HepG2 (cell line): ENCODE data around the gene FAM210A. TPM values are rescaled to one million over a fixed set of nuclear protein-coding genes. Genes with fewer than 3 reads are reported as not detected.

Source experiments
- ATAC-seq: fragments of 200-7000 bp; cut with Tn5 transposase; 3 replicates; pipeline ENCODE4 v1.9.1; 2020; ENCODE audit warnings: mild to moderate bottlenecking, moderate library complexity
- BruUV-seq: library from RNA; stranded (reverse); fragments of 400-500 nt; replicated peaks from 2 replicates; lab custom pipeline; 2021; lab: Mats Ljungman, UMichigan
- CTCF ChIA-PET: fragments of 300-600 bp; formaldehyde crosslinking; extraction: SDS; loops from one replicate; lab custom pipeline; 2021; ENCODE audit warnings: low total read pairs, inconsistent platforms, low intra/inter-chr PET ratio; lab: Yijun Ruan, JAX
- POLR2A ChIA-PET: fragments of 350-600 bp; sonication (Branson Sonifier 250); formaldehyde crosslinking; loops from one replicate; lab custom pipeline; 2020; ENCODE audit warnings: antibody characterized with exemption, inconsistent platforms; lab: Yijun Ruan, JAX
- DNase-seq: peaks from one replicate; pipeline ENCODE4 v3.0.0-alpha.2; 2015; ENCODE audit warnings: low spot score
- FAIRE-seq: peaks from 3 replicates; lab custom pipeline; 2011; peaks lifted over from hg19 to GRCh38; lab: Jason Lieb, UNC
- H2AFZ ChIP-seq: one replicate; pipeline ENCODE4 v1.6.1; 2011; ENCODE audit warnings: low read length, inconsistent platforms
- H3K27ac ChIP-seq: fragments of 300-600 bp; 3 replicates; pipeline ENCODE4 v1.8.0; 2011; ENCODE audit warnings: mixed run types, mild to moderate bottlenecking, mixed read lengths, low read length, inconsistent platforms; ENCODE audit not compliant: insufficient read depth; ENCODE audit errors: extremely low read length
- H3K27me3 ChIP-seq, 2 experiments: fragments of 200-600 bp in 1 of 2; 2 replicates in 1 of 2; 3 replicates in 1 of 2; pipeline versions ENCODE4 v1.6.0 to v1.8.0; 2011; ENCODE audit warnings: low read length in 2 of 2, mild to moderate bottlenecking in 2 of 2, moderate library complexity in 2 of 2, inconsistent platforms in 1 of 2; ENCODE audit not compliant: insufficient read depth in 2 of 2, control insufficient read depth in 1 of 2
- H3K36me3 ChIP-seq, 2 experiments: fragments of 200-600 bp in 1 of 2; replicated peaks in 1 of 2; 2 replicates in 1 of 2; 3 replicates in 1 of 2; pipeline versions ENCODE4 v1.5.1 to v1.8.0; 2011; ENCODE audit warnings: low read length in 2 of 2, inconsistent platforms in 1 of 2; ENCODE audit not compliant: insufficient read depth in 2 of 2, control insufficient read depth in 1 of 2
- H3K4me1 ChIP-seq: 2 replicates; pipeline ENCODE4 v1.5.1; 2012; ENCODE audit warnings: low read length, inconsistent platforms; ENCODE audit not compliant: insufficient read depth
- H3K4me2 ChIP-seq: 2 replicates; pipeline ENCODE4 v1.6.0; 2011; ENCODE audit warnings: low read depth, low read length, inconsistent platforms
- H3K4me3 ChIP-seq, 3 experiments: fragments of 200-600 bp in 1 of 3; sonication (generic), shearing (Covaris generic) in 1 of 3; replicated peaks in 1 of 3; 2 replicates each; pipeline ENCODE4 v1.5.1; 2011 to 2016; ENCODE audit warnings: low read length in 3 of 3, inconsistent platforms in 2 of 3, low read depth in 2 of 3, mild to moderate bottlenecking in 2 of 3, control low read depth in 1 of 3, mixed read lengths in 1 of 3; ENCODE audit not compliant: insufficient read depth in 1 of 3
- H3K79me2 ChIP-seq: one replicate; pipeline ENCODE4 v1.6.1; 2011; ENCODE audit warnings: low read length, inconsistent platforms; ENCODE audit not compliant: insufficient read depth
- H3K9ac ChIP-seq: 2 replicates; pipeline ENCODE4 v1.6.0; 2011; ENCODE audit warnings: mild to moderate bottlenecking, low read depth, low read length, inconsistent platforms; ENCODE audit not compliant: insufficient read depth
- H3K9me3 ChIP-seq: 2 replicates; pipeline ENCODE4 v1.5.1; 2012; ENCODE audit warnings: mild to moderate bottlenecking, low read length
- H4K20me1 ChIP-seq: 2 replicates; pipeline ENCODE4 v1.6.0; 2011; ENCODE audit warnings: inconsistent platforms, mild to moderate bottlenecking, low read length, moderate library complexity; ENCODE audit not compliant: insufficient read depth
- FOXJ3 ChIP-seq: sonication (generic); formaldehyde crosslinking; IDR thresholded peaks from 2 replicates; pipeline ENCODE4 v1.4.0; 2020; ENCODE audit warnings: missing genetic modification reagents, mild to moderate bottlenecking, borderline replicate concordance
- FUBP1 ChIP-seq: sonication (generic); formaldehyde crosslinking; IDR thresholded peaks from 2 replicates; pipeline ENCODE4 v1.5.1; 2020; ENCODE audit warnings: missing genetic modification reagents, mild to moderate bottlenecking, borderline replicate concordance
- HNRNPL ChIP-seq: fragments of 200-400 bp; formaldehyde crosslinking; IDR thresholded peaks from 2 replicates; pipeline ENCODE4 v1.6.1; 2017; ENCODE audit warnings: mild to moderate bottlenecking, low read depth, low read length
- NFIB ChIP-seq: sonication (generic); formaldehyde crosslinking; IDR thresholded peaks from 2 replicates; pipeline ENCODE4 v1.9.0; 2021; ENCODE audit warnings: missing genetic modification reagents, mild to moderate bottlenecking, borderline replicate concordance
- PBX2 ChIP-seq: IDR thresholded peaks from 2 replicates; pipeline ENCODE4 v1.6.1; 2016; ENCODE audit warnings: control low read depth
- SIN3B ChIP-seq: fragments of 150-350 bp; IDR thresholded peaks from 2 replicates; pipeline ENCODE4 v1.6.1; 2014; ENCODE audit warnings: low read length
- ZBTB38 ChIP-seq: sonication (generic); formaldehyde crosslinking; IDR thresholded peaks from 2 replicates; pipeline ENCODE4 v1.5.1; 2020; ENCODE audit warnings: mild to moderate bottlenecking, missing genetic modification reagents
- ZNF329 ChIP-seq: sonication (generic); formaldehyde crosslinking; IDR thresholded peaks from 2 replicates; pipeline ENCODE4 v1.9.0; 2021; ENCODE audit warnings: low read depth, mild to moderate bottlenecking, missing genetic modification reagents
- ZNF354B ChIP-seq: sonication (generic); formaldehyde crosslinking; IDR thresholded peaks from 2 replicates; pipeline ENCODE4 v1.8.0; 2022; ENCODE audit warnings: mild to moderate bottlenecking, missing genetic modification reagents
- ZNF414 ChIP-seq: sonication (generic); formaldehyde crosslinking; IDR thresholded peaks from 2 replicates; pipeline ENCODE4 v1.5.0; 2020; ENCODE audit warnings: missing genetic modification reagents
- ZNF720 ChIP-seq: sonication (generic); formaldehyde crosslinking; IDR thresholded peaks from 2 replicates; pipeline ENCODE4 v1.4.0; 2020; ENCODE audit warnings: missing genetic modification reagents
- ZSCAN21 ChIP-seq: sonication (generic); formaldehyde crosslinking; IDR thresholded peaks from 2 replicates; pipeline ENCODE4 v1.8.0; 2022; ENCODE audit warnings: mild to moderate bottlenecking, missing genetic modification reagents, moderate library complexity, borderline replicate concordance
- WGBS: methylation state at CpG from one replicate; pipeline ENCODE4 v1.1.6; 2017; ENCODE audit warnings: low lambda C conversion rate; 5-methylcytosine and 5-hydroxymethylcytosine counted together
- in situ Hi-C: cut with HindIII; loops from 2 replicates; pipeline ENCODE4 v1.10.0; 2017; ENCODE audit warnings: low pct_unique_long_range_greater_than_20kb; ENCODE audit not compliant: extremely low pct_ligation_motif_present
- intact Hi-C: fragments of 100-400 bp; cut with micrococcal nuclease; formaldehyde crosslinking; loops from one replicate; pipeline ENCODE4 v1.10.0; 2022; ENCODE audit not compliant: unreplicated experiment
- polyA plus RNA-seq, 8 experiments: library from polyadenylated mRNA; depleted of rRNA in 3 of 8; stranded (reverse) in 7 of 8; unstranded in 1 of 8; fragments of >200 nt; fragmentation: Illumina TruSeq in 4 of 8; extraction: Trizol in 4 of 8; gene quantifications; 2 replicates each; pipeline versions ENCODE4 v1.2.1 to v1.2.3, GENCODE V29; 2011 to 2016; ENCODE audit warnings: low read depth in 4 of 8, missing spikeins in 1 of 8, mixed read lengths in 1 of 8; ENCODE audit not compliant: insufficient read depth in 1 of 8
- total RNA-seq, 5 experiments: library from RNA; depleted of rRNA; stranded (reverse); fragments of >200 nt; fragmentation: Illumina TruSeq; extraction: Trizol; gene quantifications; 2 replicates each; pipeline ENCODE4 v1.2.3, GENCODE V29; 2016; ENCODE audit warnings: low read depth in 1 of 5
- TF ChIP-seq, protein P1 (sequence below): sonication (generic); formaldehyde crosslinking; IDR thresholded peaks from 2 replicates; pipeline ENCODE4 v1.5.0; 2020; ENCODE audit warnings: missing genetic modification reagents
- TF ChIP-seq, protein P2 (sequence below): IDR thresholded peaks from 2 replicates; pipeline ENCODE4 v1.6.1; 2016

The FAM210A gene
- total and polyA plus RNA-seq, 2 of the 13 experiments (the other 11 are each of a cell fraction or from before 2014, with no cell fraction given) = 33.2 to 37.5 TPM

DNA sequence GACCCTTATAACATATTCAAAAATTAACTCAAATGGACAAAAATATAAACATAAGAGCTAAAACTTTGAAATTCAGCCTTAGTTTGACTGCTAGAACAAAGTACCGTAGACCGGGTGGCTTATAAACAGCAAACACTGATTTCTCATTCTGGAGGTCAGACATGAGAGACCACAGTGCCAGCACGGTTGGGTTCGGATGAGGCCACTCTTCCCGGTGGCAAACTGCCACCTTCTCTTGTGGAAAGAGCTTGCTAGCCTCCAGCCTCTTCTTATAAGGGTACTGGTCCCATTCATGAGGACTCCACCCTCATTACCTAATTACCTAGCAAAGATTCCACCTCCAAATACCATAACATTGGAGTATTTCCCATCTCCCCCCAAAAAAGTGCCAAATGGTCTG is 91.3 kb downstream of the FAM210A start (continued):
- TF ChIP-seq SIN3B = no peak
- TF ChIP-seq HNRNPL = no peak
- TF ChIP-seq NFIB (CRISPR knock-in tag) = no peak
- TF ChIP-seq, all 625 proteins: peak for 0

DNA sequence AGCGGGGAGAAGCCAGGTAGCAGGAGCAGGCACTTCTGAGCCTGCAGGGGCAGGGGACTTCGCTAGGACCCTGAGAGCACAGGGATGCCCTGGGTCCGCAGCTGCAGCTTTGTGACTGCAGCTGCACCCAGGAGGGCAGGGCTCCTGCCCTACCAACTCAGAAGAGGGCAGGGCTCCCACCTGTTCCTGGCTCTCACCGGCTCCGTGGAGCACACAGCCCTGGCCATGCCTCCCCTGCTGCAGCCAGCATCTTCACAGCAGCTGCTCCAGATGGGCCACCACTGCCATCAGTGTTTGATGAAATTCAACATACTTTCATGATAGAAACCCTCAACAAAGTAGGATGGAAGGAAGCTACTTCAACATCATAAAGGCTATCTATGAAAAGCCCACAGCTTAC is 92.7 kb downstream of the FAM210A start:
- TF ChIP-seq PBX2 (CRISPR knock-in tag) (no peak), FUBP1 (CRISPR knock-in tag) (no peak), FOXJ3 (CRISPR knock-in tag) (no peak), ZSCAN21 (no peak), ZNF720 (no peak), ZNF329 (CRISPR knock-in tag) (no peak), NFIB (CRISPR knock-in tag) (no peak), ZNF354B (no peak), ZBTB38 (CRISPR knock-in tag) (no peak), ZNF414 (CRISPR knock-in tag) (no peak)
- TF ChIP-seq, protein P1, sequence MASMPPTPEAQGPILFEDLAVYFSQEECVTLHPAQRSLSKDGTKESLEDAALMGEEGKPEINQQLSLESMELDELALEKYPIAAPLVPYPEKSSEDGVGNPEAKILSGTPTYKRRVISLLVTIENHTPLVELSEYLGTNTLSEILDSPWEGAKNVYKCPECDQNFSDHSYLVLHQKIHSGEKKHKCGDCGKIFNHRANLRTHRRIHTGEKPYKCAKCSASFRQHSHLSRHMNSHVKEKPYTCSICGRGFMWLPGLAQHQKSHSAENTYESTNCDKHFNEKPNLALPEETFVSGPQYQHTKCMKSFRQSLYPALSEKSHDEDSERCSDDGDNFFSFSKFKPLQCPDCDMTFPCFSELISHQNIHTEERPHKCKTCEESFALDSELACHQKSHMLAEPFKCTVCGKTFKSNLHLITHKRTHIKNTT = no peak
- TF ChIP-seq, protein P2, sequence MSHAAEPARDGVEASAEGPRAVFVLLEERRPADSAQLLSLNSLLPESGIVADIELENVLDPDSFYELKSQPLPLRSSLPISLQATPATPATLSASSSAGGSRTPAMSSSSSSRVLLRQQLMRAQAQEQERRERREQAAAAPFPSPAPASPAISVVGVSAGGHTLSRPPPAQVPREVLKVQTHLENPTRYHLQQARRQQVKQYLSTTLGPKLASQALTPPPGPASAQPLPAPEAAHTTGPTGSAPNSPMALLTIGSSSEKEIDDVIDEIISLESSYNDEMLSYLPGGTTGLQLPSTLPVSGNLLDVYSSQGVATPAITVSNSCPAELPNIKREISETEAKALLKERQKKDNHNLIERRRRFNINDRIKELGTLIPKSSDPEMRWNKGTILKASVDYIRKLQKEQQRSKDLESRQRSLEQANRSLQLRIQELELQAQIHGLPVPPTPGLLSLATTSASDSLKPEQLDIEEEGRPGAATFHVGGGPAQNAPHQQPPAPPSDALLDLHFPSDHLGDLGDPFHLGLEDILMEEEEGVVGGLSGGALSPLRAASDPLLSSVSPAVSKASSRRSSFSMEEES (CRISPR knock-in tag) = no peak
- TF ChIP-seq, all 625 proteins: peak for 0
- WGBS = 100% methylated on average over 1 of the region's 5 CpGs
- H3K79me2 ChIP-seq = no peaks in the 10 kb centered on the region
- no peak overlapping the region for H3K4me2 ChIP-seq
- H3K36me3 ChIP-seq = no peaks in the 10 kb centered on the region
- DNase-seq = no peak
- H3K4me1 ChIP-seq = peaks cover 5% of the 10 kb centered on the region
- no peak overlapping the region for H2AFZ ChIP-seq
- H3K9ac ChIP-seq = no peak overlapping the region
- no TSS peak for BruUV-seq
- no peak overlapping the region for H3K4me3 ChIP-seq
- FAIRE-seq = no peak
- ChIA-PET CTCF (no interaction called here), POLR2A (no interaction called here)
- ATAC-seq = no peak
- intact Hi-C loops = loop anchor here (5.0 kb wide), 3 partner anchors 76 to 641 kb away; partner anchors contain the start of genes CEP192 and LDLRAD4
- no peak overlapping the region for H3K27ac ChIP-seq
- no peaks in the 10 kb centered on the region; a peak in 1 of 5 replicates for H3K27me3 ChIP-seq
- no peaks in the 10 kb centered on the region for H3K9me3 ChIP-seq
- H4K20me1 ChIP-seq = no peaks in the 10 kb centered on the region
- in situ Hi-C loops = loop anchor here (25.0 kb wide), 2 partner anchors 421 to 621 kb away; partner anchors contain the start of gene LDLRAD4
